ENCODE measurements around the gene PTGIS.

DNA sequence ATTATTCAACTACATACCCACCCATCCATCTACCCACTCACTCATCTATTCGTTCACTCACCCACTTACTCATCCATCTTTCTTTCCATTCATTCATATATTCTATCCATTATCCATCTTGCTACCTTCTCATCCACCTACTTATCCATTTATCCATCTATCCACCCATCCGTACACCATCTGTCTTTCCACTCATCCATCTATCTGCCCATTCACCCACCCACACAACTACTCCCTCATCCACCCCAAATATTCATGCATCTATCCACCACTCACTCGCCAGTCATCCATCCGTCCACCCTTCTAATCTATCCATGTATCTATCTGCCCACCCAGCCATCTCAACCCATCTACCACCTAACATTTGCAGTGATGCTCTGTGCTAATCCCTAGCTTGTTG is 71.9 kb downstream of the PTGIS start:
- TF ChIP-seq, protein P1, sequence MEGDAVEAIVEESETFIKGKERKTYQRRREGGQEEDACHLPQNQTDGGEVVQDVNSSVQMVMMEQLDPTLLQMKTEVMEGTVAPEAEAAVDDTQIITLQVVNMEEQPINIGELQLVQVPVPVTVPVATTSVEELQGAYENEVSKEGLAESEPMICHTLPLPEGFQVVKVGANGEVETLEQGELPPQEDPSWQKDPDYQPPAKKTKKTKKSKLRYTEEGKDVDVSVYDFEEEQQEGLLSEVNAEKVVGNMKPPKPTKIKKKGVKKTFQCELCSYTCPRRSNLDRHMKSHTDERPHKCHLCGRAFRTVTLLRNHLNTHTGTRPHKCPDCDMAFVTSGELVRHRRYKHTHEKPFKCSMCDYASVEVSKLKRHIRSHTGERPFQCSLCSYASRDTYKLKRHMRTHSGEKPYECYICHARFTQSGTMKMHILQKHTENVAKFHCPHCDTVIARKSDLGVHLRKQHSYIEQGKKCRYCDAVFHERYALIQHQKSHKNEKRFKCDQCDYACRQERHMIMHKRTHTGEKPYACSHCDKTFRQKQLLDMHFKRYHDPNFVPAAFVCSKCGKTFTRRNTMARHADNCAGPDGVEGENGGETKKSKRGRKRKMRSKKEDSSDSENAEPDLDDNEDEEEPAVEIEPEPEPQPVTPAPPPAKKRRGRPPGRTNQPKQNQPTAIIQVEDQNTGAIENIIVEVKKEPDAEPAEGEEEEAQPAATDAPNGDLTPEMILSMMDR (IDR thresholded peaks at IDR 0.05): no peak
- no peak for TF ChIP-seq EZH2 (IDR thresholded peaks at IDR 0.05; ENCODE audit: borderline replicate concordance, insufficient read depth, low read depth, low read length, poor library complexity, severe bottlenecking)
